Superior temporal gyrus (tissue), 1 donor: Measurements from ENCODE around the gene LIPG.

Experiments
- DNase-seq: peaks from one replicate; pipeline ENCODE4 v3.0.0-alpha.2; 2016; ENCODE audit errors: extremely low spot score

LIPG gene

DNA sequence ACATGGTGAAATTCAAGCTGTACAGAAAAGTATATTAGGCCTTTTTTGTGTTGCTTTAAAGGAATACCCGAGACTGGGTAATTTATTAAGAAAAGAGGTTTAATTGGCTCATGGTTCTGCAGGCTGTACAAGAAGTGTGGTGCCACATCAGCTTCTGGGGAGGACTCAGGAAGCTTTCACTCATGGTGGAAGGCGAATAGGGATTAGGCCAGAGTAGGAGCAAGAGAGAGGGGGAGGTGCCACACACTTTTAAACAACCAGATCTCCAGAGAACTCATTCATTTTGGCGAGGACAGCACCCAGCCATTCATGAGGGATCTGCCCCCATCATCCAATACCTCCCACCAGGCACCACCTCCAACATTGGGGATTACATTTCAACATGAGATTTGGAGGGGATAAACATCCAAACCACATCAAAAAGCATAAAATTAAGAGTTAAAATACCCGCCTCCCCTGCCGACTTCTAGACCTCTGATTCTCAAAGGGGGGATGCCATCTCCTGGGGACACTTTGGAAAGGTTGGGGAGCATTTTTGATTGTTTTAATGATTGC is 15.1 kb upstream of the LIPG start:
- no peak for DNase-seq

DNA sequence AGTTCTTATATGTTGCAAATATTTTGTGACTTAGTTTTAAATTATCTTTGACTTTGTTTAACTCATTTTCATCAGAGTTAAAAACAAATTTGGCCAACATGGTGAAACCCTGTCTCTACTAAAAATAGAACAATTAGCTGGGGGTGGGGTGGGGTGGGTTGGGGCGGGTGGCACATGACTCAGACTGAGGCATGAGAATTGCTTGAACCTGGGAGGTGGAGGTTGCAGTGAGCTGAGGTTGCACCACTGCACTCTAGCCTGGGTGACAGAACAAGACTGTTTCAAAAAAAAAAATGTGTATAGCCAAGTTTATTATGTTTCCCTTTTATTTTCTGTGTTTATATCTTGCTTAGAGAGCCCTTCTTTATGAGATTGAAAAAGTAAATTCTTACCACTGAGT is 14.2 kb upstream of the LIPG start:
- DNase-seq: no peak

DNA sequence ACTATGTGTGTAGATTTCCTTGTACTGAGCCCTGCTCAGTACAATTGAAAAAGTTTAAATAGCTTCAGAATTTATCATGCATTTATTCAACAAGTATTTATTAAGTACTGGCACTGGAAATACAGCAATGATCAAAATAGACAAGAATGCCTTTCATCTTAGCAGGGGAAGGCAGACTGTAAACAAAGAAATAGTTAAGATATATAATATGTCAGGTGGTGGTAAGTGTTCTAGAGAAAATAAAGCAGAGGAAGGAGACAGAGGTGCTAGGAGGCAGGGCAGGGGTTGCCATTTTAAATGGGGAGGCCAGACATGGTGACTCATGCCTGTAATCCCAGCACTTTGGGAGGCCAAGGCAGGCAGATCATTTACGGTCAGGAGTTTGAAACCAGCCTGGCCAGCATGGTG is 13.6 kb upstream of the LIPG start:
- no peak for DNase-seq

GRCh38 chr18:49550621-49551339 is 11.1 kb upstream of the LIPG start:
- DNase-seq: no peak

- DNase-seq: no peak
Measured at GRCh38 chr18:49553003-49553402, 8.9 kb upstream of the LIPG start.

DNA sequence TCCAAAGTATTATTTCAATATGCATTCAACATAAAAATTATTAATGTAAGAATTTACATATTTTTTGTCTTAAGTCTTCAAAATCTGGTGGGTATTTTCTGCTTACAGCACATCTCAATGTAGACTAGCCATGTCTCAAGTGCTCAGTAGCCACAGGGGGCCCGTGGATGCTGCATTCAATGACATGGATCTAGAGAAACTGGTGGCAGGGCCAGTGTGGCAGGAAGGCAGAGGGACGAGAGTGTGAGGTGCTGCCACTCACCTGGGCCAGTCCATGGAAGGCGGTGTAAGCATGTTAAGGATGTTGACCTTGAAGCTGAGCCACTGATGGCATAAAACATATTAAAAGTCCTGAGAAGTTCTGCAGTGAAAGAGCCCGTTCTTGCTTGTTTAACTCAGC is 6.2 kb upstream of the LIPG start:
- no peak for DNase-seq

- DNase-seq: no peak
Measured at GRCh38 chr18:49558356-49558755, 3.5 kb upstream of the LIPG start.

DNA sequence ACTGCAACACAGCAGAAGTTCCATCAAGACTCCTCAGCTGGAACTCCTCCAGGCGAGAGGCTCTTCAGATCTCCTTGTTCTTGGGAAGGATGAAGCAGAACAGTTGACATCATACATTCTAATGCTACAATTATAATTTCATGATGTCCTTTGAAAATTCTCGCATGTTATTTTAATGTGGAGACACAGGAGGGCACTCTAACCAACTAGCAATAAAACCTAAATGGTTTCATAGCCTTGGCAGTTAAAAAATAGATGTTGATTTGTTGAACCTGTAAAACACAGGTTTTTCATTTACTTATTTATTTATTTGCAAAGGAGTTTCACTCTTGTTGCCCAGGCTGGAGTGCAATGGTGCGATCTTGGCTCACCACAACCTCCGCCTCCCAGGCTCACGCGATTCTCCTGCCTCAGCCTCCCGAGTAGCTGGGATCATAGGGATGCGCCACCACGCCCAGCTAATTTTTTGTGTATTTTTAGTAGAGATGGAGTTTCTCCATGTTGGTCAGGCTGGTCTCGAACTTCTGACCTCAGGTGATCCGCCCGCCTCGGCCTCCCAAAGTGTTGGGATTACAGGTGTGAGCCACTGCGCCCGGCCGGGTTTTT is 2.4 kb upstream of the LIPG start:
- DNase-seq: peak; percentile 67

- no peak for DNase-seq
Measured at GRCh38 chr18:49560277-49560623, 1.6 kb upstream of the LIPG start.

DNA sequence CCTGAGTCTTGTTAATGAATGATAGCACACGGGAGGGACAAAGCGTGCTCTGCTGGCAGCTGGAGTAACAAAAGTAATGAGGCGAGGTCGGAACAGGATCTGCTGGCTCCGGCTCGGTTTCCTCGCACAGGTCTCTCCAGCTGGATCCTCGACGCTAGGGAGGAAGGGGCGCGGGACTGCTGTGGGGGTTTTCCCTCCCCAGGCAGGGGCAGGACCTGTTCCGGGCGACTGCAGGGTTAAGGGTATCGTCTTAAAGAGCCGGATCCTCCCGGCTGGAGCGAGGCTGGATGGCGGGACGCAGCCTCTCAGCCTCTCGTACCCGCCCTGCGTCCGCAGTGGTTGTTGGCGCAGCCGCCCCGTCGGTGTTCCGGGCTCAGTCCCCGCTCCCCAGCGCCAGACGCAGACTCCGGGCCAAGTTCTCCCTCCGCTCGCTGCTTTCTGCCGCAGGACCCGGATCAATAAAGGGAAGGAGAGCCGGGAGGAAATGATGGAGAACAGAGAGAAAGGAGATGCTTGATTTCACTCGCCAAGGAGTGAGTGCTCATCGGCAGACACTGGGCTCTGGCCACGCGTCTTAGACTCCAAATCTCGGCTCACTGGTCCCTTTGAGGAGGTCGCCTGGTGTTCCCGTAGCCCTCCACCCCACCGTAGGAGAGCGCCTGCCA is 1.1 kb upstream of the LIPG start:
- no peak for DNase-seq

- no peak for DNase-seq
Measured at GRCh38 chr18:49562481-49563129, 748 bp downstream of the LIPG start.

DNA sequence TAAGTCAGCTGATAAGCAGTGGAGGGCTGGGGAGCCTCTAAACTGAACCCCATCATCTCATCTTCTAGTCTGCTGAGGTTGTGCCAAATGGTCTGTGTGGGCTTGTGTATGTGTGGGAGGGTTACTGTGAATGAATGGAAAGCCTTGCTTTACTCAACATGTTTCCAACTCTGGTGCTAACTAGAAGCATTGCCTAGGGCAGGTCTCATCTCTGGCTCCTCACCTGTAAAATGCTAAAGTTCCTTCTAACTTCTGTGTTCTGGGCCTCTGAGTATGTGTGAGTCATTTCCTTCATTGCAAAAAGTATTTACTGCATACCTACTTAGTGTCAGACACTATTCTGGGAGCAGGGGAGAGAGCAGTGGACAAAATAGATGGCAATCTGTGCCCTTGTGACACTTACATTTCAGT is 1.3 kb downstream of the LIPG start:
- DNase-seq: no peak

- DNase-seq: no peak
Measured at GRCh38 chr18:49563701-49564517, 2.1 kb downstream of the LIPG start.

GRCh38 chr18:49564518-49564834 is 2.6 kb downstream of the LIPG start:
- DNase-seq: no peak

DNA sequence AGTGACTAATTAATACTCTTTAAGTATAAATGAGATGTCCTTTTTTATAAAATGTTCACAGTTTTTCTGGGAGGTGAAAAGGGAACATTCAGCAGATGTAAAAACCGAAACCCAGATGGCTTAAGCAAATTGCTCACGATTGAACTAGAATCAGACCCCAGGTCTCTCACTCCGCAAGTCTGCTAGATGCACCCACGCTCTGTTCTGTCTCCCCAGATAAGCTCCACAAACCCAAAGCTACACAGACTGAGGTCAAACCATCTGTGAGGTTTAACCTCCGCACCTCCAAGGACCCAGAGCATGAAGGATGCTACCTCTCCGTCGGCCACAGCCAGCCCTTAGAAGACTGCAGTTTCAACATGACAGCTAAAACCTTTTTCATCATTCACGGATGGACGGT is 3.2 kb downstream of the LIPG start:
- DNase-seq: no peak

DNA sequence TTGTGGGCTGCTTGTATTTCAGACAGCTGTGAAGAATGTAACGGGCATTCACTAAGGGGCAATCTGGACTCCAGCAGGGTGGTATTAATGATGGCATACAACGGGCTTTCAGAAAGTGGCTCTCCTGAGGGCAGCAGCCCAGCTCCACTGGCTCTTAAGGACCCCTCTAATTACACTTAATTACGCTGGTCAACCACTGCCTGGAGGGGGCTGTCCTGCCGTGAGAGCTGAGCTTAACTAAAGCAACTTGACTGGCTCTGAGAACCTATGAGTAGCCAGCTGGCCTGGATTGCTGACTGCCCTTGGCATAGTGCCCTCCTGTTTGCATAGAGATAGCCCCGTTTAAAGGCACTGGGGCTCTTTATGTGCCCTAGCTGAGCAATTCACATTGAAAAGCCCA is 3.8 kb downstream of the LIPG start:
- DNase-seq: peak; percentile 78

GRCh38 chr18:49566217-49566770 is 4.4 kb downstream of the LIPG start:
- DNase-seq: no peak

DNA sequence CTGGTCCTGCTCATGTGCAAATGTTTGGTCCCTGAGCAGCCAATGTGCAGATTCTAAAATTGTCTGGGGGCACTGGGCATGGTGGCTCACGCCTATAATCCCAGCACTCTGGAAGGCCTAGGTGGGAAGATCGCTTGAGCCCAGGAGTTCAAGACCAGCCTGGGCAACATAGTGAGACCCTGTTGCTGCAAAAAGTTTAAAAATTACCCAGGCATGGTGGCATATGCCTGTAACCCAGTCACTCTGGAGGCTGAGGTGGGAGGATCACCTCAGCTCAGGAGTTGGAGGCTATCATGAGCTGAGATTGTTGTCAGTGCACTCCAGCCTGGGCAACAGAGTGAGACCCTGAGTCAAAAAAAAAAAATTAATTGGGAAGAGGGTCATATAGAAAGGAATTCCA is 5.1 kb downstream of the LIPG start:
- DNase-seq: no peak

DNA sequence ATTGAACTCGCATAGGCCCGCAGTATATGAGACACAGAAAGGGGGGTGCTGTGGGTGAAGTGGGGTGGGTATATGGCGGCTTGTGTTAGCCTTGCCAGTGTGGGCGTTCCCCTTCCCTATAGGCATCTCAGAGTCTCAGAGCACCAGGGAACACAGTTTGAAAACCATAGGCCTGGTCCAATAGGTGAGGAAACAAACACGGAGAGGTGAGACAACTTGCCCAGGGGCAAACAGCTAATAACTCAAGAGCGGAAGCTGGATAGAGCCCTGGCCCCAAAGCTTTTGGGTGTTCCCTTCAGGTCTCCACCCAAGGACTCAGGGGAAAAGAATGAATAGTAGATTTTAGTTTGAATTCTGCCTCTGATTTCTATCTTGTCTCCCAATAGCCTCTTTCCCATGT is 7.9 kb downstream of the LIPG start:
- no peak for DNase-seq

- DNase-seq: no peak
Measured at GRCh38 chr18:49570836-49571235, 9.0 kb downstream of the LIPG start.

DNA sequence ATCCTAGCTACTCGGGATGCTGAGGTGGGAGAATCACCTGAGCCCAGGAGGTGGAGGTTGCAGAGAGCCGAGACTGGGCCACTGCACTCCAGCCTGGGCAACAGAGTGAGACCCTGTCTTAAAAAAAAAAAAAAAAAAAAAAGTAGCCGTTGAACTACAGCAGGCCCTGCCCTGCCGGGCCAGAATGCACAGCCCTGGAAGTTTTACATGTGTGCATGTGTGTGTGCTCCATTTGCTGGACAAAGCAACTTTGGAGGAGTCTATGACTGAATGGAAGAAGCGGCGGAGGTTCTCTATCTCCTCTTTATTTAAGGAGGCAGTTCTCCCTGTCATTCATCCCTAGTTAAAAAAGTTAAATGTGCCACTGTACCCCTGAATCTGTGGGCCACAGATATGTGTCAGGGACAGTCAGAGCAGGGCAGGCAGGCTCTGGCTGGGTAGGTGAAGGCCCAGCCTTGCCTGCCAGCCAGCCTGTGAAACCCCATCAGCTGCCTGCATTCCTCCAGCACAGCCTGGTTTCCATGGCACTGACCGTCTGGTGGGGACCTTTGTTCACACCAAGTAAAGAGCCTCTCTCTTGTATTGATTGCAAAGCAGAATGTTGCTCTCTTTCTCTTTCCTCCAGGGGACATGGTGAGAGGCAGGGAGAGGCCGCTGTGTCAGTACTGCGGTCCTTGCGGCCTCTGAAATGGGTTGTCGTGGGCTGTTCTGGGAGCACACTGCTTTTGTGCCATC is 10.9 kb downstream of the LIPG start:
- no peak for DNase-seq
